Subcutaneous adipose tissue (tissue), 4 donors: ENCODE results near the gene SLC17A7. TPM values are rescaled to one million over a fixed set of nuclear protein-coding genes. Genes with fewer than 3 reads are reported as not detected.

Source experiments
- total RNA-seq, 4 donors: library from RNA; depleted of rRNA; stranded (reverse); fragments of >200 nt; gene quantifications; one replicate each; pipeline ENCODE4 v1.1.0, GENCODE V29; 2016
- TF ChIP-seq, protein P1 (sequence below): fragments of 450-650 bp; IDR thresholded peaks from one replicate; pipeline ENCODE4 v1.5.1; 2016; ENCODE audit warnings: low read depth, mild to moderate bottlenecking, control low read depth, antibody characterized with exemption, moderate library complexity

The SLC17A7 gene
- total RNA-seq, 4 donors from 2014 or later: 1.7 to 3.6 (median 2.8) TPM

DNA sequence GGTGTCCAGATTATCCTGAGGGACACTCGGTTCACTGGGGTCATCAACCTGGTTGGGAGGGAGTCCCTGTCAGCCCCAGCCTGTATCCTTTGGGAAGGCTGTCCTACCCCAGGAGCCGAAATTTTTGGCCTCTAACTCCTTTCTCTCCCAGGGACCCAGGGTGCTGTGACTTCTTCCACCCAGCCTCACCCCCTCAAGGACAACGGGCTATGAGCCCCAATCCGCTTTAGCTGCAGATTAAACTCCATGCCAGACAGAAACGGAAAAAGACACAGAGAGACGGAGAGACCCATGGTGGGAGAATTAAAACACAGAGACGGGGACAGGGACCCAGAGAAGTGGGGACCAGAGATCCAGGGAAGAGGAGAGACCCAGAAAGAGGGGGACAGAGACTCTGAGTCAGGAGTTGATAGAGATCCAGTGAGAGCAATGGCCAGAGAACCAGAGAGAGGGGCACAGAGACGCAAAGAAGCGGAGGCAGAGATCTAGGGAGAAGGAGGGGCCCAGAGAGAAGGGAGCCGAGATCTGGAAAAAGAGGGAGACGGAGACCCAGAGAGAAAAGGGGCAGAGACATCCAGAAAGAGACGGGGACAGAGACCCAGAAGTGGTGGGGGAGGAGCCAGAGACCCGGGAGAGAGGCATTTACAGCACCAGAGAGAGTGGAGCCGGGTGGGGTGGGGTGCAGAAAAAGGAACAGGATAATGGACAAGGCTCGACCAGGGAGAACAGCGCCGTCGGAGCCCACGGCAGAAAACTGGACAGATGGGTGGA lies 703 bp downstream of the SLC17A7 start:
- TF ChIP-seq, protein P1, sequence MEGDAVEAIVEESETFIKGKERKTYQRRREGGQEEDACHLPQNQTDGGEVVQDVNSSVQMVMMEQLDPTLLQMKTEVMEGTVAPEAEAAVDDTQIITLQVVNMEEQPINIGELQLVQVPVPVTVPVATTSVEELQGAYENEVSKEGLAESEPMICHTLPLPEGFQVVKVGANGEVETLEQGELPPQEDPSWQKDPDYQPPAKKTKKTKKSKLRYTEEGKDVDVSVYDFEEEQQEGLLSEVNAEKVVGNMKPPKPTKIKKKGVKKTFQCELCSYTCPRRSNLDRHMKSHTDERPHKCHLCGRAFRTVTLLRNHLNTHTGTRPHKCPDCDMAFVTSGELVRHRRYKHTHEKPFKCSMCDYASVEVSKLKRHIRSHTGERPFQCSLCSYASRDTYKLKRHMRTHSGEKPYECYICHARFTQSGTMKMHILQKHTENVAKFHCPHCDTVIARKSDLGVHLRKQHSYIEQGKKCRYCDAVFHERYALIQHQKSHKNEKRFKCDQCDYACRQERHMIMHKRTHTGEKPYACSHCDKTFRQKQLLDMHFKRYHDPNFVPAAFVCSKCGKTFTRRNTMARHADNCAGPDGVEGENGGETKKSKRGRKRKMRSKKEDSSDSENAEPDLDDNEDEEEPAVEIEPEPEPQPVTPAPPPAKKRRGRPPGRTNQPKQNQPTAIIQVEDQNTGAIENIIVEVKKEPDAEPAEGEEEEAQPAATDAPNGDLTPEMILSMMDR: no peak

DNA sequence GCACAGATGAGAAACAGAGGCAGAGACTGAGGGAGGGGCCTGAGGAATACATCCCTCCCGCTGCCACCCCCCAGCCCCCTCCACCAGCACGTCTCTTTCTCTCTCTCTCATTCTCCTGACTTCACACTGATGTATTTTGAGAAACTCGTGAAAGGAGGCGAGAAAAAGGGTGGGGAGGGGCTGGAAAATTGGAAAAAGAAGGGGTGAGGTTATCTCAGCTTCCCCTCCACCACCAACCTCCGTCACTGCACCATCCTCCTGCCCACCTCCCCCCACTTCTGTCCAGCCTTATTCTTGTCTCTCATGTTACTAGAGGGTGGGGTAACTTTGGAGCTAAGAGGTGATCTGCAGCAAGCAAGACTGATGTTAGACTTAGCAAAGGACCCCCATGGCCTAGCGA lies 1.5 kb downstream of the SLC17A7 start:
- TF ChIP-seq, protein P1: no peak

DNA sequence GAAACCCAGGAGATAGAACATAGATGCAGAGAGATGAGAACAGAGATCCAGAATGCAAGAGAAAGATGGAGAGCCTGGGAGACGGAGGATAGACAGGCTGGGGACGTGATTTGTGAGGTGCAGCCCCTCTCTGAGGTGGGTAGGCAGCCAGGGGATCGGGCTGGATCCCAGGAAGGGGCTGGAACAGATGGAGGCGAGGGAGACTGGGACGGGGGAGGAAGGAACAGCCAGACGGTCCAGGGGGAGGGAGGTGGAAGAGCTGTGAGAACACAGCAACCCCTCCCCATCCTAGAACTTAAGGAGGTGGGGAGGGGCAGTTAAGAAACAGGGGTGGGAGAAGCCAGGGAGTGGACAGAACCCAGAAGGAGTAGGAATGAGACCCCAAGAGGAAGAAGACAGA lies 3.1 kb downstream of the SLC17A7 start:
- TF ChIP-seq, protein P1: no peak

DNA sequence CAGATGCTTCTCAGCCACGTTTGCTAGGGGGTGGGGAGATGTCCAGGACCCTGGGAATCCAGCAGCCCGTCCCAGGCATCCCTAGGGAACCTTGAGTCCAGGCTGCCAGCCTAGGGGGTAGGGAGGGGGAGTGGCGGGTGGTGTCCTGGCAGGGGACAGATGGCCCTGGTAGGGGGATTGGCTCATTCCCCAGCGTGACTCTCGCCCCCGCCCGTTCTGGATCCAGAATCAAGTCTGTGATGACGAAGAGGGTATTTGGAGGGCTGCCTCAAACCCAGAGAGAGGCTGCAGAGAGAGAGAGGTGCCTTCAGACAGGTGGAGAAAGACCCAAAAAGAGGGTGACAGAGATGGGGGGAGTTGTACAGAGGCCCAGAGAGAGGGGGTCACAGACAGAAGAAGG lies 4.1 kb downstream of the SLC17A7 start:
- TF ChIP-seq, protein P1: no peak

DNA sequence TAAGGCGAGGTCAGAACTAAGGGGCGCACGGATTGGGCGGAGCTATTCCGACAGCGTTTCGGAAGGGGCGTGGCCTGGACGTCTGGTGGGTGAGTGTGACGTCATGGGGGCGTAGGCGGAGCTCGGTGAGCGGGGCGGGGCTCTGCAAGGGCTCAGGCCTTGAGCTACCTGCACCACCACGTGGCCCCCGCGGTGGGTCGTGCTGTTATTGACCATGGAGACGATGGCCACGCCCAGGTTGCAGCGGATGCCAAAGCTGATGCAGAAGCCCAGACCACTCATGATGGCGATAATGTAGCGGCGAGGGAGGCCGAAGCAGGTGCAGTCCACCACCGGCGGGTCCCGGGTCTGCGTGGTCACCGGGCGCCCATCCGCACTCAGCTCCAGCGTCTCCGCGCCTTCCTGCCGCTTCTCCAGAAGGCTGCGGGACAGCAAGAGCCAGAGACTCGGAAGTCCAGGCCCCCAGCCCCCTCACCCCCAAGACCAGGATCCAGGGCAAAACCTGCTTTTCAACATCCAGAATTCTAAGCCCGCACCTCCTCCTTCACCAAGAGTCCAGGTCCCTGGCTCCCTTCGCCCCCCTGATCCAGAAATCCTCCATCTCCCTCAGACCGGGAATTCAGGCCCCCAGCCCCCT lies 4.8 kb downstream of the SLC17A7 start:
- TF ChIP-seq, protein P1: no peak

DNA sequence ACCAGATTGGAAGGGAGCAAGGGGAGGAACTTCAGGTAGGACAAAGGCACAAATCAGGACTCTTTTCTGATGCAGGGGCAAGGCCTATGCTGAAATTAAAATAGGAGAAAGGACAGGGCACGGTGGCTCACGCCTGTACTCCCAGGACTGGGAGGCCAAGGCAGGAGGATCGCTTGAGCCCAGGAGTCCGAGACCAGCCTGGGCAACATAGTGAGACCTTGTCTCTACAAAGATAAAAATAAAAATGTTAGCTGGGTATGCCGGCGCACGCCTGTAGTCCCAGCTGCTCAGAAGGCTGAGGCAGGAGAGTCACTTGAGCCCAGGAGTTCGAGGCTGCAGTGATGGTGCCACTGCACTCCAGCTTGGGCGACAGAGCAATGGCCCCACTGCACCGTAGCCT lies 5.7 kb downstream of the SLC17A7 start:
- TF ChIP-seq, protein P1: no peak

DNA sequence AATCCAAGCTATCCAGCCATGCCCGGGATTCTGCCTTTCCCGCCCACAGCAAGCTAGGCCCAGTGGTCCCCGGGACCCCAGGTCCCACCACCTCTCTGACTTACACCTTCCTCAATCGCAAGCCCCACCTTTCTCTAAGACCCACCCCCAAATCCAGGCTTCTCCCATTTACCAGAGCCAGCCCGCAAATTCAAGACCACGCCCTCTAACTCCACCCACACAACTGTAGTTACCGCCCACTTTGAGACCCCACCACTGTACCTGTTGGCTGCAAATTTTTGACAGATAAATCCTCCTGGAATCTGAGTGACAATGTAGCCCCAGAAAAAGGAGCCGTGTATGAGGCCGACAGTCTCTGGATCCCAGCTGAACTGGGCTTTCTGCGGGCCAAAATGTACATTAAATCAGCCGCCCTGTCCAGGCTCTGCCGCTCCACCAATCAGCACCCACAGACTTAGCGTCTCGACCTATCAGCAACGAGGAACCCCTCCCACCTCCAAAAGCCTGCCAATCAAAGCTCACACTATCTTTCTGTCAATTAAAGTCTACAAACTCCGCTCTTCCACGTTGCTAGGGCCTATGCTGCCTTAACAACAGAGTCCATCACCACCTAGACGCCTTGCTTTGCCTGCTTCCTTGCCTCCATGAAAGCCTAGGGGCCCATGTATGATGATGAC lies 6.3 kb downstream of the SLC17A7 start:
- TF ChIP-seq, protein P1: no peak
